ENCODE results near the gene PNMT. TPM values are rescaled to one million over a fixed set of nuclear protein-coding genes. Genes with fewer than 3 reads are reported as not detected.

Gene PNMT
- total and polyA plus RNA-seq, 2 donors (not counting 3 experiments of a cell fraction or from before 2014, with no cell fraction given): 0.11 TPM; not detected in 1

GRCh38 chr17:39715375-39716072 is 47.3 kb downstream of the PNMT start:
- H3K27me3 ChIP-seq (ENCODE audit: control insufficient read depth in 2 of 2, insufficient read depth in 2 of 2, low read length in 2 of 2): no peaks in the 10 kb centered on the region
- H3K9me3 ChIP-seq (replicated peaks; ENCODE audit: control insufficient read depth, insufficient read depth, low read length): no peaks in the 10 kb centered on the region
- FAIRE-seq (no peak), DNase-seq (ENCODE audit: low read depth, low spot score) (no peak)
- intact Hi-C loops (cut with micrococcal nuclease): no loop called here
- dilution Hi-C loops (cut with MboI; ENCODE audit: extremely low pct_ligation_motif_present, low sequenced_read_pairs): no loop called here
- H3K9me1 ChIP-seq (replicated peaks; ENCODE audit: control insufficient read depth, extremely low read depth, insufficient read depth, low read length): no peaks in the 10 kb centered on the region
- ChIA-PET CTCF (interaction anchor here (1.2 kb wide), 1 partner anchor 94 kb away, joined by 3 read pairs; no protein-coding TSS in a partner anchor), POLR2A (no interaction called here)
- no peak overlapping the region for H3K4me2 ChIP-seq (ENCODE audit: insufficient read depth, low read length)
- no peak overlapping the region for H3K9ac ChIP-seq (replicated peaks; ENCODE audit: extremely low read depth, insufficient read depth, low read length)
- H3K27ac ChIP-seq (ENCODE audit: insufficient read depth, low read depth, low read length): no peak overlapping the region
- no peak overlapping the region for H3K4me3 ChIP-seq (replicated peaks in 1 of 3; ENCODE audit: insufficient read depth in 1 of 3, low read depth in 1 of 3, low read length in 3 of 3)
- no peaks in the 10 kb centered on the region for H4K20me1 ChIP-seq (replicated peaks; ENCODE audit: control insufficient read depth, extremely low read depth, insufficient read depth, low read length)
- H3K36me3 ChIP-seq (ENCODE audit: control insufficient read depth in 2 of 2, extremely low read depth in 1 of 2, insufficient read depth in 2 of 2, low read length in 2 of 2): peaks cover 0 to 3% of the 10 kb centered on the region in 2 experiments
- no peak overlapping the region for H2AFZ ChIP-seq (ENCODE audit: low read depth, low read length)
- no TSS peak for BruUV-seq (replicated peaks)
- no peaks in the 10 kb centered on the region for H3K79me2 ChIP-seq (ENCODE audit: control insufficient read depth, insufficient read depth, low read length)
- H3K4me1 ChIP-seq (ENCODE audit: control insufficient read depth, extremely low read depth, insufficient read depth, low read length): peaks cover 12% of the 10 kb centered on the region
- TF ChIP-seq GATA2 (IDR thresholded peaks at IDR 0.05; ENCODE audit: insufficient read depth, insufficient read length, low read depth, low read length) (no peak), MYC (IDR thresholded peaks at IDR 0.05; ENCODE audit: low read depth, low read length) (no peak), POLR2AphosphoS5 (IDR thresholded peaks at IDR 0.05; ENCODE audit: insufficient read depth, low read depth, low read length) (no peak), JUN (IDR thresholded peaks at IDR 0.05; ENCODE audit: borderline replicate concordance, insufficient read depth, insufficient read length, low read depth) (no peak), FOS (IDR thresholded peaks at IDR 0.05; ENCODE audit: borderline replicate concordance, insufficient read depth, low read length) (no peak), POLR2A (IDR thresholded peaks at IDR 0.05; ENCODE audit: low read depth, low read length) (no peak), CTCF (IDR thresholded peaks at IDR 0.05; ENCODE audit: extremely low read depth in 1 of 2, insufficient read depth in 1 of 2, low read depth in 1 of 2, low read length in 2 of 2) (no peak), EZH2 (IDR thresholded peaks at IDR 0.05; ENCODE audit: borderline replicate concordance, low read depth, low read length, severe bottlenecking) (no peak)
- TF ChIP-seq, protein P1, sequence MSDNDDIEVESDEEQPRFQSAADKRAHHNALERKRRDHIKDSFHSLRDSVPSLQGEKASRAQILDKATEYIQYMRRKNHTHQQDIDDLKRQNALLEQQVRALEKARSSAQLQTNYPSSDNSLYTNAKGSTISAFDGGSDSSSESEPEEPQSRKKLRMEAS (IDR thresholded peaks at IDR 0.05; ENCODE audit: insufficient read depth, insufficient read length): no peak

Data from endothelial cell of umbilical vein (primary cell).